Measurements from ENCODE around the gene MED23.

MED23 gene

DNA sequence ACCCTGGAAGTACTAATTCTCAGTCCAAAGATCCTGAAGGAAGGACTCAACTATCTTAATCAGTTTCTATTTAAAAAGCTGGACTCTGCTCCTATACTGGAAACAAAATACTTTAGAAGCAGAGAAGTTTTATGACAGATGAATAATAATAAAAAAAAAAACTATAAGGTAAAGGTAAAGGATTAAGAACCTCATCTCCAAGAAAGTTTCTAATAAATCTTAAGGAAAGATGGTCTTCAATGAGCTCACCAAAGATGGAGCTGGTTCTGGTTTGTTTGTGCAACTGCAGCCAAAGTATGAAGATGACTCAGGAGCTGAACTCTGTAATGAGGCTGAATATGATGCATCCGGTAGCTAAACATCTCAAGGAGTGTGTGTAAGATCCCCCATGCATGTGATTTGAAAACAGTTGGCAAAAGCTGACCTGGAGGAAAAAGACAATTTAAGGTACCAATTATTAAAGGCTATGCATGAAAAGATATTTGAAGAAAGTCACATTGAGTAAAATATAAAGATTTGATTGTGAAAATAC, 25.2 kb downstream of the MED23 start:
- no peak for TF ChIP-seq CTCF (conservative IDR thresholded peaks at IDR 0.05; ENCODE audit: low read depth, low read length)
- no peaks in the 10 kb centered on the region for H4K20me1 ChIP-seq (ENCODE audit: insufficient read depth)
- H3K79me2 ChIP-seq (ENCODE audit: insufficient read depth, low read depth) = no peaks in the 10 kb centered on the region
- H3K4me2 ChIP-seq = no peak overlapping the region
- 0 out of 2 replicates have a peak, but pooled peaks cover 3% of the 10 kb centered on the region for H3K36me3 ChIP-seq (ENCODE audit: insufficient read depth)
- H3K4me3 ChIP-seq (IDR thresholded peaks at IDR 0.05; ENCODE audit: insufficient read depth, low read depth, low read length) = no peak overlapping the region
- H3K27ac ChIP-seq = no peak overlapping the region
- no peaks in the 10 kb centered on the region for H3K4me1 ChIP-seq (ENCODE audit: low read depth, poor library complexity, severe bottlenecking)
- H2AFZ ChIP-seq (ENCODE audit: low read depth) = no peak overlapping the region
- H3K27me3 ChIP-seq (ENCODE audit: insufficient read depth, low read depth) = no peaks in the 10 kb centered on the region
- H3K9ac ChIP-seq = no peak overlapping the region

GRCh38 chr6:131600716-131601115, 27.3 kb downstream of the MED23 start:
- Histone ChIP-seq H3K36me3 (ENCODE audit: insufficient read depth) (0 out of 2 replicates have a peak, but pooled peaks cover 5% of the 10 kb centered on the region), H3K79me2 (ENCODE audit: insufficient read depth, low read depth) (no peaks in the 10 kb centered on the region), H3K4me1 (ENCODE audit: low read depth, poor library complexity, severe bottlenecking) (no peaks in the 10 kb centered on the region), H2AFZ (ENCODE audit: low read depth) (no peak overlapping the region), H3K9ac (no peak overlapping the region), H3K4me2 (no peak overlapping the region), H3K27ac (no peak overlapping the region), H3K27me3 (ENCODE audit: insufficient read depth, low read depth) (no peaks in the 10 kb centered on the region), H3K4me3 (IDR thresholded peaks at IDR 0.05; ENCODE audit: insufficient read depth, low read depth, low read length) (no peak overlapping the region), H4K20me1 (ENCODE audit: insufficient read depth) (no peaks in the 10 kb centered on the region)
- no peak for TF ChIP-seq CTCF (conservative IDR thresholded peaks at IDR 0.05; ENCODE audit: low read depth, low read length)

DNA sequence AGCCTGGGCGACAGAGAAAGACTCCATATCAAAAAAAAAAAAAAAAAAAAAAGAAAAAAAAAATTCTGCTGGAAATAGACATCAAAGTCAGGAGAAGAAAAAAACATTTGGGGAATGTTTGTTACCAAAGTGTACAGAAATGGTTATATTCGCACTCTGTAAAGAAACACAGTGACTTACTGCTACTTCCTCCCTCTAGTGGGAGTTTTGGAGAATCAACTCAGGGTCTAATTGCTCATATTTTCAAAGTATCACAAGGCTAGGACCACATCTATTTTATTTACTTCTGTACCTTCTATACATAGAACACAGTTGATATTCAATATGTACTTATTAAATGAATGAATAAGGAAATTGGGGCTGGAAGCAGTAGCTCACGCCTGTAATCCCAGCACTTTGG, 30.6 kb downstream of the MED23 start:
- no peaks in the 10 kb centered on the region for H3K79me2 ChIP-seq (ENCODE audit: insufficient read depth, low read depth)
- peak; percentile 37; the same call in 1 of the 2 replicates for TF ChIP-seq CTCF (conservative IDR thresholded peaks at IDR 0.05; ENCODE audit: low read depth, low read length)
- H4K20me1 ChIP-seq (ENCODE audit: insufficient read depth) = no peaks in the 10 kb centered on the region
- H3K27ac ChIP-seq = no peak overlapping the region
- no peaks in the 10 kb centered on the region for H3K4me1 ChIP-seq (ENCODE audit: low read depth, poor library complexity, severe bottlenecking)
- H3K4me3 ChIP-seq (IDR thresholded peaks at IDR 0.05; ENCODE audit: insufficient read depth, low read depth, low read length) = no peak overlapping the region
- no peak overlapping the region for H3K9ac ChIP-seq
- H3K4me2 ChIP-seq = no peak overlapping the region
- 0 out of 2 replicates have a peak, but pooled peaks cover 5% of the 10 kb centered on the region for H3K36me3 ChIP-seq (ENCODE audit: insufficient read depth)
- no peaks in the 10 kb centered on the region for H3K27me3 ChIP-seq (ENCODE audit: insufficient read depth, low read depth)
- H2AFZ ChIP-seq (ENCODE audit: low read depth) = no peak overlapping the region

- H3K79me2 ChIP-seq (ENCODE audit: insufficient read depth, low read depth) = no peaks in the 10 kb centered on the region
- peaks cover 6% of the 10 kb centered on the region; the same call in 1 of the 2 replicates for H3K36me3 ChIP-seq (ENCODE audit: insufficient read depth)
- no peaks in the 10 kb centered on the region for H3K27me3 ChIP-seq (ENCODE audit: insufficient read depth, low read depth)
- no peak overlapping the region for H3K4me3 ChIP-seq (IDR thresholded peaks at IDR 0.05; ENCODE audit: insufficient read depth, low read depth, low read length)
- H2AFZ ChIP-seq (ENCODE audit: low read depth) = no peak overlapping the region
- H3K27ac ChIP-seq = no peak overlapping the region
- H3K9ac ChIP-seq = no peak overlapping the region
- no peaks in the 10 kb centered on the region for H3K4me1 ChIP-seq (ENCODE audit: low read depth, poor library complexity, severe bottlenecking)
- TF ChIP-seq CTCF (conservative IDR thresholded peaks at IDR 0.05; ENCODE audit: low read depth, low read length) = no peak
- no peak overlapping the region for H3K4me2 ChIP-seq
- H4K20me1 ChIP-seq (ENCODE audit: insufficient read depth) = no peaks in the 10 kb centered on the region
These were observed 34.0 kb downstream of the MED23 start for GRCh38 chr6:131594074-131594473.
